ENCODE results near the gene SETDB1. TPM values are rescaled to one million over a fixed set of nuclear protein-coding genes. Genes with fewer than 3 reads are reported as not detected.
A peak's percentile ranks its signal among the peaks of the same experiment; 100 is the strongest.

Gene SETDB1
- total RNA-seq, 1 donor from 2014 or later: 79.5 TPM

- peak overlapping the region; percentile 73 for H2AFZ ChIP-seq (replicated peaks)
- no peaks in the 10 kb centered on the region for H3K79me2 ChIP-seq (ENCODE audit: low read depth)
- Mint-ChIP-seq H3K4me3 (peak overlapping the region; percentile 66), H3K4me1 (peaks cover 6% of the 10 kb centered on the region), H3K36me3 (peaks cover 6% of the 10 kb centered on the region), H3K27ac (peak overlapping the region; percentile 78), H3K27me3 (ENCODE audit: insufficient read depth, low read depth) (peaks cover 2% of the 10 kb centered on the region), H3K9me3 (no peaks in the 10 kb centered on the region)
- no peak overlapping the region for H3K4me2 ChIP-seq
- no peaks in the 10 kb centered on the region for H3F3A ChIP-seq (ENCODE audit: low read depth)
- peaks cover 3% of the 10 kb centered on the region for H3K4me1 ChIP-seq
- H3K9ac ChIP-seq: no peak overlapping the region
- no peak overlapping the region for H3K27ac ChIP-seq
- H3K4me3 ChIP-seq: no peak overlapping the region
- TF ChIP-seq EZH2phosphoT487 (IDR thresholded peaks at IDR 0.05) (no peak), CTCF (IDR thresholded peaks at IDR 0.05) (no peak), EZH2 (IDR thresholded peaks at IDR 0.05) (no peak)
- no peaks in the 10 kb centered on the region for H4K20me1 ChIP-seq (ENCODE audit: low read depth)
- DNase-seq (ENCODE audit: low spot score): no peak
- no peaks in the 10 kb centered on the region for H3K9me3 ChIP-seq (ENCODE audit: low read depth)
- H3K27me3 ChIP-seq: no peaks in the 10 kb centered on the region
- no peaks in the 10 kb centered on the region for H3K36me3 ChIP-seq
Measured at GRCh38 chr1:150995460-150995859, 69.3 kb downstream of the SETDB1 start.

- Histone ChIP-seq H3K4me3 (no peak overlapping the region), H3K9me3 (ENCODE audit: low read depth) (no peaks in the 10 kb centered on the region), H3K4me1 (peaks cover 3% of the 10 kb centered on the region), H3K9ac (no peak overlapping the region), H4K20me1 (ENCODE audit: low read depth) (no peaks in the 10 kb centered on the region), H3K79me2 (ENCODE audit: low read depth) (no peaks in the 10 kb centered on the region), H2AFZ (replicated peaks) (peak overlapping the region; percentile 73), H3K36me3 (no peaks in the 10 kb centered on the region), H3K27me3 (no peaks in the 10 kb centered on the region), H3K27ac (no peak overlapping the region), H3F3A (ENCODE audit: low read depth) (no peaks in the 10 kb centered on the region), H3K4me2 (no peak overlapping the region)
- peak overlapping the region; percentile 66 for H3K4me3 Mint-ChIP-seq
- peaks cover 2% of the 10 kb centered on the region for H3K27me3 Mint-ChIP-seq (ENCODE audit: insufficient read depth, low read depth)
- peak; percentile 60 for DNase-seq (ENCODE audit: low spot score)
- H3K36me3 Mint-ChIP-seq: peaks cover 7% of the 10 kb centered on the region
- no peaks in the 10 kb centered on the region for H3K9me3 Mint-ChIP-seq
- H3K27ac Mint-ChIP-seq: peak overlapping the region; percentile 78
- peaks cover 6% of the 10 kb centered on the region for H3K4me1 Mint-ChIP-seq
- TF ChIP-seq EZH2phosphoT487 (IDR thresholded peaks at IDR 0.05) (no peak), CTCF (IDR thresholded peaks at IDR 0.05) (peak; percentile 85), EZH2 (IDR thresholded peaks at IDR 0.05) (no peak)
Measured at GRCh38 chr1:150995896-150996295, 69.7 kb downstream of the SETDB1 start.

- no peaks in the 10 kb centered on the region for H3K9me3 ChIP-seq (ENCODE audit: low read depth)
- H4K20me1 ChIP-seq (ENCODE audit: low read depth): no peaks in the 10 kb centered on the region
- no peak for TF ChIP-seq EZH2phosphoT487 (IDR thresholded peaks at IDR 0.05)
- TF ChIP-seq EZH2 (IDR thresholded peaks at IDR 0.05): no peak
- TF ChIP-seq CTCF (IDR thresholded peaks at IDR 0.05): no peak
- H3F3A ChIP-seq (ENCODE audit: low read depth): no peaks in the 10 kb centered on the region
- no peak for DNase-seq (ENCODE audit: low spot score)
- H3K4me3 ChIP-seq: no peak overlapping the region
- H3K27me3 ChIP-seq: no peaks in the 10 kb centered on the region
- peaks cover 3% of the 10 kb centered on the region for H3K27me3 Mint-ChIP-seq (ENCODE audit: insufficient read depth, low read depth)
- no peaks in the 10 kb centered on the region for H3K9me3 Mint-ChIP-seq
- no peak overlapping the region for H2AFZ ChIP-seq (replicated peaks)
- H3K9ac ChIP-seq: no peak overlapping the region
- no peaks in the 10 kb centered on the region for H3K79me2 ChIP-seq (ENCODE audit: low read depth)
- H3K36me3 Mint-ChIP-seq: peaks cover 15% of the 10 kb centered on the region
- H3K27ac ChIP-seq: no peak overlapping the region
- H3K36me3 ChIP-seq: no peaks in the 10 kb centered on the region
- H3K4me1 Mint-ChIP-seq: peaks cover 6% of the 10 kb centered on the region
- peaks cover 3% of the 10 kb centered on the region for H3K4me1 ChIP-seq
- H3K4me3 Mint-ChIP-seq: no peak overlapping the region
- no peak overlapping the region for H3K27ac Mint-ChIP-seq
- H3K4me2 ChIP-seq: no peak overlapping the region
Measured at GRCh38 chr1:150997126-150997872, 71.1 kb downstream of the SETDB1 start.

All from neural progenitor cell (in vitro differentiated cells).